IPS DF 19.7 (cell line): ENCODE data around the gene TM4SF1.
"Not testable (repeated sequence)": the region's sequence is repeated elsewhere in the genome, so short reads cannot be mapped to it uniquely, and the experiment has no call there.

ENCODE experiments used
- DNase-seq: peaks from one replicate; pipeline ENCODE4 v3.0.0-alpha.2; 2013; ENCODE audit warnings: low read depth, low spot score

TM4SF1 gene

DNA sequence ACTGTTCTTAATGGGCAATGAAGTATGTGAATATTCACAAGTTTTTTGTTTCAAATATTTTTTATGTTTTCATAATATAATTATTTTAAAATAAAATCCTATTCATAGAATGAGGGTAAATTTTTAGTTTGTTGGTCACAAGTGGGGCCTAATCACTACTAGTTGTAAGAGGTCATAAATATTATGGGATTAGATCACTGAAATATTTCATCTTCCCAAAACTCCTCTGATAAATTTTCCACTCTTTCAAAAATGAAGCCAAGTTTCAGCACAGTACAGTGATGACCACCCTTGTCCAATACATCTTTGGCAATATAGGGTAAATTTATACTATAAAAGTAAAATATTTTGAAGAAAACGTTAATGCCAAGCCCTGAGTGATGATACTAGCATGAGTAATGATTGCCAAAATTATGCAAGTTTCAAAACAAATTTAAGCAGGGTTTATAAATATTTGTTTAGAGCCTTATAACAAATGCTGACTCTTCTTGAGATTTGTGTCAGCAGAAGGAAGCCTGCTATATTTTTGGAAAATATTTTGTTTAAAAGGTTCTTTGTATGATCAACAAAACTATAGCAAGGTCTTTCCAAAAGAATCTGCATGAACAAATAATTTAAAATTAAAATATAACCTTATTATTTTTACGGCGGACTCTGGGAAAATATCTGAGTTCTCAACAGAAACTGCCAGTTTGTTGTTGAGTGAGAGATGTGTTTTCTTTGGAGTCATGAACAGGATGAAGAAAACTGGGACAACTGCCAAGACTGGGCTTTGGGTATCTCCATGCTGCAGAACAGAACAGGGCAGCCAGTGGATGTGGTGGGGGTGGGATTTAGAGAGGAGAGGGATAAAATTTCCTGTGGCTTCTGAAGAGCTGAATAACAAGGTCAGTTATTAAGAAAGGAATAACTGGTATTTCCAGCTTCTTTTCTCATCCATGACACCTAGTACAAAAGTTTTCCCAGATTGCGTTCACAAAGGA lies 17.9 kb upstream of the TM4SF1 start:
- no peak for DNase-seq

DNA sequence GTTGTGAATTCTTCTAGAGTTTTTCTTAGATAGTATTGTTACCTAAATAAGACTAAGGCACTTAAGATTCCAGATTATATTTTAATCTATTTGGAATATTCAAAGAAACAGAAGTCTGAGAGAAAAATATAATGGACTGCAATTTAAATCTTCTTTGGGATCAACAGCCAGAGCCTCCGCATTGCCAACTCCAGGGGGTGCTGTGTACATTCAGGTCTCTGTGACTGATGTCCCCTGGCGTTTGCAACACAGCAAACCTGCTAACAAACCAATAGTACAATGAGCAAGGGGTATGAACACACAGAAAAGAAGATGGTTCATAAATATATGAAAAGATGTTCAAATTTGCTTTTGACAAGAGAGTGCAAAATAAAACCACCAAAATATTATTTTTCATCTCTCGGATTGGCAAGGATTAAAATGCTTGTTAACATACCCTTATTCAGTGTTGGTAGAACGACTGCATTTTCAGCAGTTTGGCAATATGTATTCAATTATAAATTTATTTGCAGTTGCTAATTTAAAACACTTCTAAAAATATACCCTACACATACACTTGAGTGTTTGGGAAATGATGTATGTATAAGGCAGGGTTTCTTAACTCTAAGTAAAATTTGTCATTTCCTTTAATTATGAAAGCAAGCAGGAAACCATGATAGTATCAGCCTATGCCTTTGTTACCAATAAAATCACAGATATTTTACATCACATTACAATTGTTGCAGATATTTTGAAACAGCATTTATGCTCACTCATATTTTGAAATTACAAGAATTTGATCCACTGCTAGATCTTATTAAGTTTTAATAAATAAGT lies 16.1 kb upstream of the TM4SF1 start:
- DNase-seq = peak; percentile 40

DNA sequence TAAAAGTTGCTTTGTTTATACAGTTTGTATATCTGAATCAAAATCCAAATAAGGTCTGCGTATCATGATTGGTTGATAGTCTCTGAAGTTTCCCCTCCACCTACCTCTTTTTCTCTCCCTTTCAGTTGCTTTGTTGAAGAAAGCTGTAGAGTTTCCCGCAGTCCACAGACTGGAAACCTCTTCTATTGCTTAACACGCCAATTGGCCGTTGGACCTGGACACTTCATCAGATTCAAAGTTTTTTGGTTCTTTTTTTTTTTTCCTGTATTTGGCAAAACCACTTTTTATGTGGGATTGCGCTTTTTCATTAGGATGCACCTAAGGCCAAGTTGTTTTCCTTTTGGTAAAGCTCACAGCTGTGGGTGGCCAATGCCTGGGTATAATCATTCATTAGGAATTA lies 14.5 kb upstream of the TM4SF1 start:
- no peak for DNase-seq

DNA sequence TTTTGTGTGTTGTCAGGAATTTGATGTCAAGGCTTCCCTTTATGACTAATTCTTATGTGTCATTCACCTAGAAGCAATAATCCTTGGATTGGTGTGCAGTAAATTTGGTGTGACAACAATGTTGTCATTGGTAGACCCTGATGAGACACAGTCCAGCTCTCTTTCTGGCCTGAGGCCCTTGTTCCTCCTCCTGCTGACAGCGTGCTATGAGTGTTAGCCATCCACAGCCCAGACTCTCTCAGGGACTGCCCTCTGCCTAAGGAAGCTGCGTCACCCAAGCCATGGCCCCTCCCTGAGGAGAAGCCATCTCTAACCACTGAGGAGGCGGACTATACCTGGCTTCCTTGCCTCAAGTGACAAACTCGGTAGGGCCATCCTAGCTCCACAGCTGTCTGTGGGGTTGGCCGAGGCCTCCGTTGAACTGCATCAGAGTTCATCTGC lies 13.3 kb upstream of the TM4SF1 start:
- no peak for DNase-seq

DNA sequence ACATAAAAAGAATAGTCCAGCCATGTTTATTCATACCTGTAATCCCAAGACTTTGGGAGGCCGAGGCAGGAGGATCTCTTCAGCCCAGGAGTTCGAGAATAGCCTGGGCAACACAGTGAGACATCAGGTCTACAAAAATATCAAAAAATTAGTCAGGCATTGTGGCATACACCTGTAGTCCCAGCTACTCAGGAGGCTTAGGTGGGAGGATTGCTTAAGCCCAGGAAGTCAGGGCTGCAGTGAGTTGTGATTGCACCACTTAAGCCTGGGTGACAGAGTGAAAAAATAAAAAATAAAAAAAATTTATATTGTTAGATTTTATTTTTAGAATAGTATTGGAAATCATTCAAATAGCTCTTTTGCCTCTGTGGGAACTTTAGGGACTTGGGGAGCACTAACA lies 12.8 kb upstream of the TM4SF1 start:
- no peak for DNase-seq

DNA sequence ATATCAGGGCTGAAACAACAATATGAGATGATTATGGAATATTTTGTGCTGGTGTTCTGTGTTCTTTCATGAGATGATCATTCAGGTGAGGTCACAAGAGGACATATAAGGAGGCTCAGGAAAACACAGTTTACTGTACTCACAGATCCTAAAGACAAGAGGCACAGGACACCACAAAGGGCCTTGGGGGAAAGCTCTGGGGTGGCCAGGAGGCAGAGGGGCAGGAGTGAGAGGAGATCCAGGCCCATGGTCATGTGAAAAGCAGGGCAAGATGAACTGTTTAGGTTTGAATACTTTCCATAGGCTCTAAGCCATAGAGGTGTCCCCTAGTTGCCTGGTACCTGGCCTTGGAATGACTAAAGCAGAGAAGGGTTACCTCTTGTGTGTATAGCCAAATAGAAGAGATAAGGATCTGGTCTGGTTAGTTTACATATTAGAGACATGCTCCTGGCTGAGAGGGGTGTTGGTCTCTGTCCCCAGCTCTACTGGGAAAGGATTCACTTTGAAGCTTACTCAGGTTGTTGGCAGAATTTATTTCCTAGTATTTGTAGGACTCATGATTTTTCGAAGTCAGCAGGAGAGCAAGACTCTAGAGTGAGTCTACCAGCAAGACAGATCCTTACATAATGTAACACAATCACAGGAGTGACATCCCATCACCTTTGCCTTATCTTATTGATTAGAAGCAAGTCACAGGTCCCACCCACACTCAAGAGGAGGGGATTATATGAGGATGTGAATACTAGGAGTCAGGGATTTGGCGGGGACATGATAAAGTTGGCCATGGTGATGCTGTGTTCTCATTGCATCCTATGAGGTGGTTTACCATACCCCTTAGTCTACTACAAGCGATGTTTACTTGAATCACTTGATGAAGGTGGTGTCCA lies 11.3 kb upstream of the TM4SF1 start:
- DNase-seq = no peak

DNA sequence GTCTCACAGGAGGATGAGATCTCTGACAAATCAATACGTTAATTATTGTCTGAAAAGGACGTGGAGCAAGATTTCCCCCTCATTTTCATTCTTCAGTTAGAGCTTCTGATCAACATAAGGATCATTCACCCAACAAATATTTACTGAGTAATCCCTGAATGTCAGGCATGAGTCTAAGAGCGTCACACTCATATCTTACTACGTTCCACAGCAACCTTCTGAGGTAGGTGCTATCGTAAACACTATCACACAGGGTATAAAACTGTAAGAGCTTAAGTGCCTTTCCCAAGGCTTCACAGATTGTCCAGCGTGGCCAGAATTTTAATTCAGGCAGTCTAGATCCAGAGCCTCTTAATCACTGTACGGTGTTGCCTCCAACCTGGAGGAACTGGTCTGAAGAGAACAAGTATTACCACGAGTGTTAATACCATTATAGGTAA lies 10.6 kb upstream of the TM4SF1 start:
- no peak for DNase-seq

DNA sequence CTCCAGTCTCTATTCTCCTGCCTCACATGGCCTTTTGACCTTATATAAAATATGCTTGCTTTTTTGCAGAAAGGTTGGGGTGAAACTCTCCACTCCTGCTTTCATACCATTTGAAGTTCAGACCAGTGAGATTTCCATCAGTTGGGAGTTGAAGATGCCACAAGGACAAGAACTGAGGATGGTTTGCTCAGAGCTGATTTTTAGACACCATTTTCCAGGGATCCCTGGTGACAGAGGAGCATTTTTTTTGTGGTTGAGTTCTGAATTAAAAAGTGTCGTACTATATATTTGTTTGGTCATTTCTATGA lies 8.8 kb upstream of the TM4SF1 start:
- no peak for DNase-seq

DNA sequence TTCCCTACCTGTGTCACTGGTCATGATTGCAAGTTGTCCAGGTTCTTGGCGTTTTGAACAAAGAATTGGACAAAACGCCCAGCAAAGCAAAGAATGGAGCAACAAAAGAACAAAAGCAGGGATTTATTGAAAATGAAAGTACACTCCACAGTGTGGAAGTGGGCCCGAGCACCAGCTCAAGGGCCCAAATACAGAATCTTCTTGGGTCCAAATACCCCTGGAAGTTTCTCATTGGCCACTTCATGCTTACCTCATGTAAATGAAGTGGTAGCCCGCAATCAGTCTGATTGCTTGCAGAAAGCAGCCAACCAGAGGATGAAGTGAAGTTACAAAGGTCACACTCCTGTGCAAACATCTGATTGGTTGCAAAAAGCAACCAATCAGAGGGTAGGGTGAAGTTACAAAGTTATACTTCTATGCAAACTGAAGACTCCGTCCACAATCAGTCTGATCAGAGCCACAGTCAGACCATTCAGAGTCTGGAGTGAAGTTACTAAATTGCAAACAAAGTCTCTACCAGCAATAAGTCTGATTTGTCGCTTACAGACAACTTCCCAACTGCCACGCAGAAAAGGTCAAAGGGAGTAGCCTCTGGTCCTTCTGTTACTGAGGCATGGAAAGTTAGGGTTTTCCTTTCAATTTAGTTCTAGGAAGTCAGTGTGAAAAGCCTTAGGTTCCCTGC lies 8.3 kb upstream of the TM4SF1 start:
- no peak for DNase-seq

DNA sequence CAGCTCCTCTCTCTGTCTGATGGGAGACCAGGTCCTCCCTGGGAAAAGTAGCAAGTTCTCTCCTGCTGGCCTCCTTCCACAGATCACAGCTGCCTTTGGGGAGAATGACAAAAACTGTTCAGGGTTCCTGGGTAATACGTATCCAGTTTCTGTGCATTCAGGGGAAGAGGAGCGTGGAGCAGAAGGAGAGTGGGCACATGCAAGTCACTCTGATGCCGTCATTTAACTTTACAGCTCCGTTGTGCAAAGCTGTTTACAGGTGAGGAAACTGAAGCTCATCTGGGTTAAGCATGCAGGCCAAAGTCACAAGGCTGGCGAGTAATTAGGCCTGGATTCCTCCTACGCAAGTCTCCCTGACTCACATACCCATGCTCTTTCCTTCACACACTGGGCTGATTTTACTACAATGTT lies 7.5 kb upstream of the TM4SF1 start:
- no peak for DNase-seq

DNA sequence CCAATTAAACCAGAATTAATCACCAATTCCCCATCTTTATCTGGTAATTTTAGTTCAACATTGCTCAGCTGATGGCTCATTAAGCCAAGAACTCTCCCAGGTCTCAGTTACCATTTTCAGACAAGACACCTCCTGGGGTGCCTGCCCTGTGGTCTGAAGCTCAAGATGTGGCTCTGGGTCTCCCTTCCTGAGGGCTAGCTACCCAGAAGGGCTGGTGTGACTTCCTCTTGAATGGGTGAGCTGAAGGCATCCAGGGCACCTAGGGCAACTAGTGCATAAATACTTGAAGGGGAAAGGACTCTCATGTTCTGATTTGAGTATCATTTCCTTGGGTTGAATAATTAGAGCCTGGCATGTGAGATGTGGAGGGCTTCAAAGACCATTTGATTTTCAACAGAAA lies 6.7 kb upstream of the TM4SF1 start:
- no peak for DNase-seq

DNA sequence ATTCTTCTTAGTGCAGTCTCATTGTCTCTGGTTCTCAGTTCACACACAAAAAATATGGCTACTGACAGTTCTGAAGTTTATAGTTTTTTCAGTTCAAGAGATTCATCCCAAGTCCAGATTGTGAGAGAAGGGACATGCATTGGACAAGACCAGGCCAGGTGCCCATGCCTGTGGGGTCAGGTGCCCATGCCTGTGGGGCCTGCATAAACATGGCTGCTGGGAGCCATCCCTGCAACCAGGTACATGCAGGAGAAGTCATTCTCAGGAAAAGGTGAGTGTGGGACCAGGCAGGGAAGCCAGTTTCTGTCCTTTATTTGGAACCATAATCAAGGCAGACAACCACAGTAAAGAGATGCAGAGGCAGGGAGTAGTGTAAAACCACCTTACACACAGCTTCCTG lies 6.3 kb upstream of the TM4SF1 start:
- no peak for DNase-seq

DNA sequence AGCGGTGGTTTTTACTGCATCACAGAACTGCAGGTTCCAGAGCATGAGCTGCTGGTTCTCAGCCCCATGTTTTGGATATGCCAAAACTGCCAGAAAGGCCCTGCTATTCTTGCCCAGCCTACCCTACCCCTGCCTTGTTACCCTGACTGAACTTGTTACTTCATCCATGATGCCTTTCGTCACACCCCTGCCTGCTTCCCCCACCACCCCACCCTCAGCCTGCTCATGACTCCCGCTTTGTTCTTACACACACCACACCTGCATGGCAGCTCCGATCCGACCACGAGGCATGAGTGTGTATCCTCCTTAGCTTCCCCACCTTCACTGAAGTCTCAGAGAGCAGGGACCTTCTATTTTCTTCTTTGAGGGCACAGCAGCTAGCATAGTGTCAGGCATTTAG lies 5.1 kb upstream of the TM4SF1 start:
- DNase-seq = no peak

DNA sequence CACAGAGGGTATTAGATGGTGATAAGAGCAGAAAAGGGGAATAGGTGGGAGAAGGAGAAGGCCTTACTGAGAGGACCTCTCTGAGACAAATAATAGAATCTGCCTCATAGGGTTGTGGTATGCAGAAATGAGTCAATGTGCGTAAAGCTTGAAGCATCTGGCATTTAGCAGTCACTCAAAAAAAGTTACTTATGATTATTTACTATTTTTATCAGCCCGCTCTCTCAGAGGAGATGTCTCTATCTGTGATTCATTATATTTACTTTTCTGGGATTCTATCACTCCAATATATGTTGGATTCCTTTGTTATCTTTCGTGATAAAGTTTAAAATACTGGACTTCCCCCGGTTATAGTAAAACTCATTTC lies 4.6 kb upstream of the TM4SF1 start:
- no peak for DNase-seq

DNA sequence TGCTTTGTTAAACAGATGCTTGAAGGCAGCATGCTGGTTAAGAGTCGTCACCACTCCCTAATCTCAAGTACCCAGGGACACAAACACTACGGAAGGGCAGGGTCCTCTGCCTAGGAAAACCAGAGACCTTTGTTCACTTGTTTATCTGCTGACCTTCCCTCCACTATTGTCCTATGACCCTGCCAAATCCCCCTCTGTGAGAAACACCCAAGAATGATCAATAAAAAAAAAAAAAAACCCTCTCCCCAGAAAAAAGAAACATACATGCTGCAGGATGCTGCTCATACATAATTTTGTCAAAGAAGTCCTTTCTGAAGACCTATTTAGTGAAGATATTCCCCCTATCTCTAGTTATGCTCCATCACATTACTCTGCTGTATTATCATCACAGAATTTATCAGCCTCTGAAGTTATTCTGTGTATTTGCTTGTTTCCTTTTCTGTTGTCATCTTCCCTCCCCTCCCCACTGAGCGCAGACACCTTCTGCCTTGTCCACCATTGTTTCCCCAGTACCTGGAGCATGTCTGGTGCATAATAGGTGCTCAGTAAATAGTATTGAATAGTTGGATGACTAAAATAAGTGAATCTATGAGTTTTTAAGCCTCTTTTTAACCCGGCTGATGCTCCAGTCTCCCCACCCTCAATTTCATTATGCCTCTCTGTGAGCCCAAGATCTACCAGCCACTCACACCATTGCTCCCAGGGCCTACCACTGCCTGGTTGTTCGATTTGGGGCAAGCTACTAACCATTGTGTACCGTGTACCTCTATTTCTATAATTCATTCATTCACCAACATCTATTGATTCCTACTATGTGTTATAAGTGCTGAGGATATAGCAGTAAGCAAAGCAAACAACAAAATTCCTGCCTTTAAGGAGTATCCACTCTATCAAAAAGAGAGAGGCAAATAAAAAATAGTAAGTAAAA lies 4.0 kb upstream of the TM4SF1 start:
- no peak for DNase-seq

DNA sequence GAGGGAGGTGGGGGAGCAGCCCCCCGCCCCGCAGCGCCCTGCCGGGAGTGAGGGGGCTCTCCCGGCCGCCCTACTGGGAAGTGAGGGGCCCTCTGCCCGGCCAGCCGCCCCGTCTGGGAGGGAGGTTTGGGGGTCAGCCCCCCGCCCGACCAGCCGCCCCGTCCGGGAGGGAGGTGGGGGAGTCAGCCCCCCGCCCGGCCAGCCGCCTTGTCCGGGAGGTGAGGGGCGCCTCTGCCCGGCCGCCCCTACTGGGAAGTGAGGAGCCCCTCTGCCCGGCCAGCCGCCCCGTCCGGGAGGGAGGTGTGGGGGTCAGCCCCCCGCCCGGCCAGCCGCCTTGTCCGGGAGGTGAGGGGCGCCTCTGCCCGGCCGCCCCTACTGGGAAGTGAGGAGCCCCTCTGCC lies 2.8 kb upstream of the TM4SF1 start:
- not testable (repeated sequence) for DNase-seq

DNA sequence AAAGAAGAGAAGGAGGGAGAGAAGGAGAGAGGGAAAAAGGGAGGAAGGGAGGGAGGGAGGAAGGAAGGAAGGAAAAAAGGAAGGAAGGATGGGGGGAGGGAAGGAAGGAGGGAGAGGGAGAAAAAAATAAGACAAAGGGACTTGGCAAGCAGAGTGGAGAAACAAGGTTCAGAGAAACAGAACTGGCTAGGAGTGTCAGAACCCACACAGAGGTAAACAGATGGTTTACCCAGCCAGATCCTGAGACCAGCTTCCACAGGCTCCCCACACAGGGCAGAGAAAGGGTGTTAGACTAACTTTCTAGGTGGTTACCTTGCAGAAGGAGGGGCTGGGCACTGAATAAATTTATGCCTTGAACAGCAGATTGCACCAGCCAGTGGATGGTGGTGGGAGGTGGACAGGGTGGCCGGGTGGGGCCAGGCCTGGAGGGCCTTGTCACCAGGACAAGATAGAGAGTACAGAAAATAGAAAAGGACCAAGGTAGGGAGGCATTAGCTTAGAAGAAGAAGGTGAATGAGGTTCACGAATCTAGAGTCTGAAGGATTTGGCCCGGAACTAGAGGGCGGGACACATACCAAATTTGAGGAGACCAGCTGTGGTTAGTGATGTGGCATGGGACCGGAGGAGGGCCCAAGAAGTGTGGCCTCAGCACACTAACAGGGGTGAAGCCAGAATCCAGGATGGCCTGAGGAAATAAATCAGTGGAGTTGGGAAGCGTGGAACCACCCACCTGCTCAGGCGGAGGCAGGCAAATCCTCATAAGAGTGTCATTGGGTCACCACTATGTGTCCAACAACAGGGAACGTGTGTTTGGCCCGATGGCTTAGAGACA lies 1.2 kb upstream of the TM4SF1 start:
- no peak for DNase-seq

DNA sequence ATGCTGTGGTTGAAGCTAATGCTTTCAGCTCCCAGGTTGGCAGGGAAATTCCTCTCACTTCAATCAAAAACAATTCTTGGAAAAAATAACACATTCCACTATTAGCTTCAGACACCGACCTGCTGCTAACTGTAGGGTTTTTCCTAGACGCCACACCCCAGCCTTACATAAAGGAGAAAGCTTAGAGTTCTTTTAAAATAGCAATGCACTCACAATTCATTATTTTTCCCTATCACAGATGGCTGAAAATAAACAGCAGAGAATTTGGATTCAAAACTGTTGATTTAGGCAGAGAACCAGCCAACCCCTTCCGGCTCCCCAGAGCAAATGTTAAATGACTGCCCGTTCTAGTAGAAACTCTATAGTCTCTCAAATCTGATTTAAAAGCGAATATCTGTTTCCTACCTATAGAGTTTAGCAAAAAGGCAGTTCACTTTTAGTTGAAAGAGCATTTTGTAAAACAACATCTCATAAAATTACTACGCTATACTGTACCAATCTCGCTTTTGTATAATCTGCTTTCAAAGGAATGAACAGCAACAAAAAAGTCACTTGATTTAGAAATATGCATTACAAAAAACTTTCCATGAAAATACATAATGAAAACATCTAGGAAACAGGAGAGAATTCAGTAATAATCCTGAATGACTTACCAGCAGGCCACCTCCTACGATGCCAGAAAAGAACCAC lies 586 bp downstream of the TM4SF1 start:
- DNase-seq = no peak
